GM19452 (cell line): ENCODE results near the gene SLC28A1.
"Not testable (repeated sequence)": the region's sequence is repeated elsewhere in the genome, so short reads cannot be mapped to it uniquely, and the experiment has no call there.

ENCODE experiments used
- ATAC-seq: cut with Tn5 transposase; IDR thresholded peaks from one replicate; pipeline ENCODE4 v1.9.1; 2021; ENCODE audit not compliant: unreplicated experiment

SLC28A1 gene

GRCh38 chr15:84909029-84909428 lies 24.6 kb downstream of the SLC28A1 start:
- no peak for ATAC-seq

GRCh38 chr15:84909782-84910181 lies 25.3 kb downstream of the SLC28A1 start:
- ATAC-seq, result no peak

GRCh38 chr15:84910928-84911623 lies 26.6 kb downstream of the SLC28A1 start:
- ATAC-seq, result no peak

- ATAC-seq, result no peak
Observed at GRCh38 chr15:84911879-84912660, 27.6 kb downstream of the SLC28A1 start.

- no peak for ATAC-seq
Observed at GRCh38 chr15:84913360-84913723, 28.9 kb downstream of the SLC28A1 start.

- ATAC-seq, result no peak
Observed at GRCh38 chr15:84914351-84914750, 29.9 kb downstream of the SLC28A1 start.

GRCh38 chr15:84914909-84915605 lies 30.6 kb downstream of the SLC28A1 start:
- ATAC-seq, result peak; percentile 96

- ATAC-seq, result no peak
Observed at GRCh38 chr15:84915606-84915958, 31.1 kb downstream of the SLC28A1 start.

- no peak for ATAC-seq
Observed at GRCh38 chr15:84917452-84917851, 33.0 kb downstream of the SLC28A1 start.

- ATAC-seq, result no peak
Observed at GRCh38 chr15:84919106-84919667, 34.7 kb downstream of the SLC28A1 start.

GRCh38 chr15:84921121-84921520 lies 36.7 kb downstream of the SLC28A1 start:
- no peak for ATAC-seq

GRCh38 chr15:84922530-84922929 lies 38.1 kb downstream of the SLC28A1 start:
- no peak for ATAC-seq

GRCh38 chr15:84924077-84924731 lies 39.7 kb downstream of the SLC28A1 start:
- ATAC-seq, result no peak

- ATAC-seq, result not testable (repeated sequence)
Observed at GRCh38 chr15:84924821-84925569, 40.5 kb downstream of the SLC28A1 start.

GRCh38 chr15:84925906-84926305 lies 41.4 kb downstream of the SLC28A1 start:
- ATAC-seq, result no peak

GRCh38 chr15:84926491-84927230 lies 42.2 kb downstream of the SLC28A1 start:
- ATAC-seq, result no peak

GRCh38 chr15:84928843-84929168 lies 44.3 kb downstream of the SLC28A1 start:
- no peak for ATAC-seq

- no peak for ATAC-seq
Observed at GRCh38 chr15:84929795-84930603, 45.5 kb downstream of the SLC28A1 start.
